Esophagus squamous epithelium (tissue), 5 donors: ENCODE results near the gene ARMC9. TPM values are rescaled to one million over a fixed set of nuclear protein-coding genes. Genes with fewer than 3 reads are reported as not detected.

Experiments
- DNase-seq: peaks from one replicate; lab custom pipeline; 2025; lab: John Stamatoyannopoulos, UW
- H3K27ac ChIP-seq, 4 donors: fragments of 200-600 bp; sonication (generic); one replicate each; pipeline ENCODE4 v1.5.1; 2016 to 2019; ENCODE audit warnings: mild to moderate bottlenecking in 1 of 4
- H3K27me3 ChIP-seq, 4 donors: fragments of 200-600 bp; sonication (generic); 1 replicate in 3 of 4; 2 replicates in 1 of 4; pipeline versions ENCODE4 v1.5.1 to v1.6.0; 2017 to 2021; ENCODE audit warnings: antibody characterized with exemption in 1 of 4
- H3K36me3 ChIP-seq, 3 donors: fragments of 200-600 bp; sonication (generic); one replicate each; pipeline ENCODE4 v1.5.1; 2016 to 2019
- H3K4me1 ChIP-seq, 3 donors: fragments of 200-600 bp; sonication (generic); one replicate each; pipeline ENCODE4 v1.5.1; 2017 to 2019
- H3K4me3 ChIP-seq, 4 donors: fragments of 200-600 bp; sonication (generic); 1 replicate in 3 of 4; 2 replicates in 1 of 4; pipeline ENCODE4 v1.5.1; 2016 to 2019; ENCODE audit warnings: mild to moderate bottlenecking in 2 of 4, moderate library complexity in 1 of 4
- H3K9me3 ChIP-seq, 3 donors: fragments of 200-600 bp; sonication (generic); one replicate each; pipeline ENCODE4 v1.5.1; 2016 to 2019
- CTCF ChIP-seq, 6 experiments: fragments of 450-650 bp in 4 of 6; fragments of 200-600 bp in 2 of 6; sonication (generic) in 2 of 6; IDR thresholded peaks; one replicate each; pipeline ENCODE4 v1.5.1; 2016 to 2019; ENCODE audit warnings: antibody characterized with exemption in 6 of 6, mild to moderate bottlenecking in 4 of 6, moderate library complexity in 4 of 6
- POLR2A ChIP-seq, 4 donors: fragments of 450-650 bp; IDR thresholded peaks; one replicate each; pipeline ENCODE4 v1.6.1; 2017; ENCODE audit warnings: antibody characterized with exemption in 4 of 4, mild to moderate bottlenecking in 4 of 4, moderate library complexity in 3 of 4
- WGBS, 2 donors: methylation state at CpG; one replicate each; pipeline ENCODE4 v1.1.5; 2018; 5-methylcytosine and 5-hydroxymethylcytosine counted together
- intact Hi-C: fragments of 100-400 bp; cut with DNase I; formaldehyde crosslinking; loops from one replicate; pipeline ENCODE4 v1.15.0; 2022
- total RNA-seq, 4 donors: library from RNA; depleted of rRNA; stranded (reverse); fragments of >200 nt; gene quantifications; one replicate each; pipeline ENCODE4 v1.1.0, GENCODE V29; 2016
- donor health status: DM: yes; HTN: yes; CAD: no.

The ARMC9 gene
- total RNA-seq, 4 donors from 2014 or later = 2.1 to 13.9 (median 3.9) TPM

- peaks cover 0 to 4% (median 0%) of the 10 kb centered on the region in 4 donors for H3K27me3 ChIP-seq
- no peaks in the 10 kb centered on the region for H3K36me3 ChIP-seq
- WGBS, 2 donors = 98 to 100% methylated on average over 5 to 8 of the region's 8 CpGs
- H3K27ac ChIP-seq = no peak overlapping the region
- no peak for DNase-seq
- H3K4me3 ChIP-seq = no peak overlapping the region
- intact Hi-C loops = no loop called here
- TF ChIP-seq POLR2A (IDR thresholded peaks at IDR 0.05) = no peak
- TF ChIP-seq CTCF (IDR thresholded peaks at IDR 0.05) = no peak
- H3K4me1 ChIP-seq = peaks cover 0 to 9% (median 3%) of the 10 kb centered on the region in 3 donors
- no peaks in the 10 kb centered on the region for H3K9me3 ChIP-seq
These were observed 168.7 kb downstream of the ARMC9 start for GRCh38 chr2:231367178-231367577.

GRCh38 chr2:231369580-231370428 is 171.4 kb downstream of the ARMC9 start:
- intact Hi-C loops = no loop called here
- Histone ChIP-seq H3K4me1 (peaks cover 0 to 8% (median 3%) of the 10 kb centered on the region in 3 donors), H3K36me3 (no peaks in the 10 kb centered on the region), H3K27me3 (peaks cover 0 to 4% (median 0%) of the 10 kb centered on the region in 4 donors), H3K27ac (no peak overlapping the region), H3K4me3 (no peak overlapping the region), H3K9me3 (no peaks in the 10 kb centered on the region)
- 84 to 88% methylated on average over 3 to 15 of the region's 23 CpGs for WGBS, 2 donors
- TF ChIP-seq CTCF (IDR thresholded peaks at IDR 0.05) = no peak
- TF ChIP-seq POLR2A (IDR thresholded peaks at IDR 0.05) = no peak
- no peak for DNase-seq

GRCh38 chr2:231370429-231370748 is 172.0 kb downstream of the ARMC9 start:
- Histone ChIP-seq H3K9me3 (no peaks in the 10 kb centered on the region), H3K4me3 (no peak overlapping the region), H3K27ac (no peak overlapping the region), H3K4me1 (peaks cover 0 to 2% (median 0%) of the 10 kb centered on the region in 3 donors), H3K36me3 (no peaks in the 10 kb centered on the region), H3K27me3 (peaks cover 0 to 4% (median 0%) of the 10 kb centered on the region in 4 donors)
- TF ChIP-seq POLR2A (IDR thresholded peaks at IDR 0.05) (no peak), CTCF (IDR thresholded peaks at IDR 0.05) (no peak)
- DNase-seq = no peak
- intact Hi-C loops = no loop called here
- WGBS, 2 donors = 95 to 100% methylated on average over 3 to 4 of the region's 6 CpGs

- no peaks in the 10 kb centered on the region for H3K36me3 ChIP-seq
- WGBS, 2 donors = 85 to 87% methylated on average over 5 to 7 of the region's 21 CpGs
- no peak overlapping the region for H3K27ac ChIP-seq
- DNase-seq = no peak
- no peak for TF ChIP-seq POLR2A (IDR thresholded peaks at IDR 0.05)
- no peak for TF ChIP-seq CTCF (IDR thresholded peaks at IDR 0.05)
- H3K4me1 ChIP-seq = no peaks in the 10 kb centered on the region
- no peaks in the 10 kb centered on the region for H3K9me3 ChIP-seq
- no peak overlapping the region for H3K4me3 ChIP-seq
- H3K27me3 ChIP-seq = peaks cover 0 to under 1% (median 0%) of the 10 kb centered on the region in 4 donors
- intact Hi-C loops = no loop called here
These were observed 172.5 kb downstream of the ARMC9 start for GRCh38 chr2:231370749-231371429.
